Lung (tissue), 12 donors: ENCODE results near the gene SMIM12. TPM values are rescaled to one million over a fixed set of nuclear protein-coding genes. Genes with fewer than 3 reads are reported as not detected.

Experiments used
- ATAC-seq: fragments of 200-7000 bp; cut with Tn5 transposase; one replicate; pipeline ENCODE4 v1.9.1; 2020; ENCODE audit warnings: moderate number of reproducible peaks; ENCODE audit not compliant: insufficient read depth, low FRiP score
- DNase-seq, 3 donors: peaks; one replicate each; pipeline ENCODE4 v3.0.0-alpha.2; 2013 to 2017
- H3K27ac ChIP-seq, 2 donors: one replicate each; pipeline ENCODE4 v1.5.1; 2013; ENCODE audit warnings: mild to moderate bottlenecking in 2 of 2, moderate library complexity in 2 of 2, control low read depth in 1 of 2, inconsistent platforms in 1 of 2, low read depth in 1 of 2, low read length in 1 of 2
- H3K27me3 ChIP-seq, 3 donors: one replicate each; pipeline ENCODE4 v1.5.1; 2013; ENCODE audit warnings: low read length in 2 of 3; ENCODE audit not compliant: control insufficient read depth in 3 of 3, insufficient read depth in 3 of 3
- H3K36me3 ChIP-seq, 4 donors: one replicate each; pipeline ENCODE4 v1.5.1; 2013; ENCODE audit warnings: low read length in 4 of 4, mild to moderate bottlenecking in 1 of 4, moderate library complexity in 1 of 4; ENCODE audit not compliant: control insufficient read depth in 4 of 4, insufficient read depth in 4 of 4
- H3K4me1 ChIP-seq, 5 donors: one replicate each; pipeline ENCODE4 v1.5.1; 2013; ENCODE audit warnings: low read length in 5 of 5, mild to moderate bottlenecking in 2 of 5, moderate library complexity in 1 of 5; ENCODE audit not compliant: control insufficient read depth in 5 of 5, insufficient read depth in 5 of 5
- H3K4me3 ChIP-seq: one replicate; pipeline ENCODE4 v1.5.1; 2013; ENCODE audit warnings: mild to moderate bottlenecking, control low read depth, moderate library complexity
- H3K9ac ChIP-seq, 2 donors: one replicate each; pipeline ENCODE4 v1.5.1; 2013; ENCODE audit warnings: low read length in 2 of 2, control low read depth in 1 of 2; ENCODE audit not compliant: insufficient read depth in 1 of 2
- H3K9me3 ChIP-seq, 4 donors: one replicate each; pipeline ENCODE4 v1.5.1; 2013; ENCODE audit warnings: low read length in 3 of 4, mild to moderate bottlenecking in 1 of 4, moderate library complexity in 1 of 4; ENCODE audit not compliant: control insufficient read depth in 4 of 4, insufficient read depth in 3 of 4
- CTCF ChIP-seq: IDR thresholded peaks from 2 replicates; pipeline ENCODE4 v1.5.1; 2012; ENCODE audit warnings: mild to moderate bottlenecking; ENCODE audit errors: control extremely low read depth, extremely low read depth
- WGBS, 2 donors: extraction: QIAGEN DNeasy Blood & Tissue Kit; methylation state at CpG; one replicate each; pipeline ENCODE4 v1.1.7; 2013; 5-methylcytosine and 5-hydroxymethylcytosine counted together
- polyA plus RNA-seq, 2 donors: library from polyadenylated mRNA; stranded (reverse); fragments of 200-250 nt; gene quantifications; one replicate each; pipeline ENCODE4 v1.2.1, GENCODE V29; 2013
- total RNA-seq, 2 donors: library from RNA; depleted of rRNA in 1 of 2; stranded (reverse); fragments of >200 nt in 1 of 2; gene quantifications; one replicate each; pipeline ENCODE4 v1.2.1, GENCODE V29; 2014 to 2021
- donor health status: control.
- donor health status: control.
- donor health status: Bipolar disorder and iron deficiency.
- donor health status: healthy.
- donor health status: DM: yes; HTN: yes; CAD: no.

The SMIM12 gene
- total and polyA plus RNA-seq, 4 donors: 17.9 to 67.8 (median 35.1) TPM

GRCh38 chr1:34808051-34808810 lies 51.3 kb downstream of the SMIM12 start:
- Histone ChIP-seq H3K9ac (no peak overlapping the region), H3K27ac (no peak overlapping the region), H3K9me3 (no peaks in the 10 kb centered on the region), H3K36me3 (no peaks in the 10 kb centered on the region), H3K4me3 (no peak overlapping the region), H3K4me1 (peaks cover 0 to 7% (median 0%) of the 10 kb centered on the region in 5 donors), H3K27me3 (no peaks in the 10 kb centered on the region)
- no peak for ATAC-seq
- TF ChIP-seq CTCF: no peak
- WGBS, 2 donors: 88 to 89% methylated on average over 9 of the region's 9 CpGs
- DNase-seq: no peak

- H3K4me1 ChIP-seq: peaks cover 0 to 7% (median 0%) of the 10 kb centered on the region in 5 donors
- H3K9ac ChIP-seq: no peak overlapping the region
- H3K4me3 ChIP-seq: no peak overlapping the region
- DNase-seq (no peak), ATAC-seq (no peak)
- 75 to 84% methylated on average over 3 of the region's 3 CpGs for WGBS, 2 donors
- H3K27me3 ChIP-seq: no peaks in the 10 kb centered on the region
- H3K27ac ChIP-seq: no peak overlapping the region
- TF ChIP-seq CTCF: no peak
- H3K36me3 ChIP-seq: peaks cover 0 to 1% (median 0%) of the 10 kb centered on the region in 4 donors
- H3K9me3 ChIP-seq: no peaks in the 10 kb centered on the region
These were observed 53.2 kb downstream of the SMIM12 start for GRCh38 chr1:34806396-34806795.

- Histone ChIP-seq H3K4me3 (no peak overlapping the region), H3K9ac (no peak overlapping the region), H3K27me3 (no peaks in the 10 kb centered on the region), H3K4me1 (peaks cover 0 to 7% (median 0%) of the 10 kb centered on the region in 5 donors), H3K27ac (no peak overlapping the region), H3K9me3 (no peaks in the 10 kb centered on the region), H3K36me3 (peaks cover 0 to 1% (median 0%) of the 10 kb centered on the region in 4 donors)
- ATAC-seq (no peak), DNase-seq (no peak)
- WGBS, 2 donors: 95 to 98% methylated on average over 3 of the region's 3 CpGs
- no peak for TF ChIP-seq CTCF
These were observed 55.8 kb downstream of the SMIM12 start for GRCh38 chr1:34803770-34804169.

Other genes with a start within 250 kb of the SMIM12 start
- gene GJB5, start 104.7 kb downstream of the SMIM12 start, total RNA-seq: under 1 TPM; 0.17 to 0.55 TPM
- 1 to 10 TPM in 1 of 2 donors, under 1 TPM in 1; 0.57 to 1.6 TPM for gene GJB5, start 104.7 kb downstream of the SMIM12 start, polyA plus RNA-seq
- gene GJB4, start 100.0 kb downstream of the SMIM12 start, total RNA-seq: under 1 TPM in 1 of 2 donors, not detected in 1; 0.12 TPM
- gene GJB4, start 100.0 kb downstream of the SMIM12 start, polyA plus RNA-seq: under 1 TPM; 0.06 to 0.29 TPM
- gene GJB3, start 78.5 kb downstream of the SMIM12 start, total RNA-seq: under 1 TPM; 0.51 to 0.52 TPM
- 1 to 10 TPM in 1 of 2 donors, under 1 TPM in 1; 0.79 to 2.5 TPM for gene GJB3, start 78.5 kb downstream of the SMIM12 start, polyA plus RNA-seq
- gene GJA4, start 66.8 kb downstream of the SMIM12 start, total RNA-seq: 10 to 100 TPM; 22.6 to 28.9 TPM
- gene GJA4, start 66.8 kb downstream of the SMIM12 start, polyA plus RNA-seq: 10 to 100 TPM in 1 of 2 donors, 1 to 10 TPM in 1; 6.4 to 16.1 TPM
- gene DLGAP3, start 69.9 kb upstream of the SMIM12 start, total RNA-seq: under 1 TPM; 0.17 to 0.89 TPM
- under 1 TPM; 0.10 to 0.26 TPM for gene DLGAP3, start 69.9 kb upstream of the SMIM12 start, polyA plus RNA-seq
- 10 to 100 TPM; 31.3 to 35.5 TPM for gene TMEM35B, start 125.6 kb upstream of the SMIM12 start, total RNA-seq
- gene TMEM35B, start 125.6 kb upstream of the SMIM12 start, polyA plus RNA-seq: 10 to 100 TPM; 50.3 to 68.4 TPM
- 10 to 100 TPM; 20.1 to 35.1 TPM for gene ZMYM6, start 172.2 kb upstream of the SMIM12 start, total RNA-seq
- gene ZMYM6, start 172.2 kb upstream of the SMIM12 start, polyA plus RNA-seq: 10 to 100 TPM in 1 of 2 donors, 1 to 10 TPM in 1; 6.5 to 14.6 TPM
- gene ZMYM1, start 219.6 kb upstream of the SMIM12 start, total RNA-seq: 10 to 100 TPM; 12.5 to 31.6 TPM
- 1 to 10 TPM; 2.6 to 4.5 TPM for gene ZMYM1, start 219.6 kb upstream of the SMIM12 start, polyA plus RNA-seq